Measurements from ENCODE around the gene AIF1L. TPM values are rescaled to one million over a fixed set of nuclear protein-coding genes. Genes with fewer than 3 reads are reported as not detected.

Gene AIF1L
- total RNA-seq, 4 donors from 2014 or later: 5.4 to 28.5 (median 17.1) TPM

DNA sequence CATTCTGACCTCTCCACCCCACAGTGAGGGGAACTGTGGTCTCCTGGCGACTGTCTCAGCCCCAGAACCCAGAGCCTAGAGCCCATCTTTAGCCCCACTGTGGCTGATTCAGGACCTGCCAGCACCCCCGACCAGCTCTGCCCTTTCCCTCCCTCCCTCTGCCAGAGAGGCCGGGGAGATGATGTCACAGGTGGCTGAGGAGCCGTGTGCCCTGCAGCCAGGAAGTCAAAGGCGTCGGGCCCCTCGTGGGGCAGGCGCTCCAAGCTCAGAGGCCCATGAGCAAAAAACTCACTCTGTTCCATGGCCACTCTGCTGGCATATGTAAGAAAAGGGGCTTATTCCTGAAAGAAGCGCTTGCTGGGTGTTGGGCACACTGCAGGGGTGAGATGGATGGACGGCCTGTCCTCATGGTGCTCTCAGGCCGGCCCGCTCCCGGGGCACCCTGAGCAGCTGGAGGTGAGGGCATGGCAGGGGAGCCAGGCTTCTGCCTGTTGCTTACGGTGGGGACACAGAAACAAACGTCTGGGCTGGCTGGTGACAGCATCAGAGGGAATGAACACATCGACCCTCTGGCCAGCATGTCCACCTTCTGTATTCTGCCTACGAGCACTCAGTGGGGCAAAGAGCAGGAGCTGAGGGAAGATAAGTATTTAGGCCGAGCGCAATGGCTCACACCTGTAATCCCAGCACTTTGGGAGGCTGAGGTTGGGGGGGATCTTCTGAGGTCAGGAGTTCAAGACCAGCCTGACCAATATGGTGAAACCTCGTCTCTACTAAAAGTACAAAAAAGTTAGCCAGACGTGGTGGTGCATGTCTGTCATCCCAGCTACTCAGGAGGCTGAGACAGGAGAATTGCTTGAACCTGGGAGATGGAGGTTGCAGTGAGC is 46.3 kb upstream of the AIF1L start:
- Histone ChIP-seq H3K36me3 (no peaks in the 10 kb centered on the region), H3K9me3 (no peaks in the 10 kb centered on the region), H3K4me3 (no peak overlapping the region), H3K27me3 (peaks cover 26% of the 10 kb centered on the region), H3K4me1 (peaks cover 0 to 6% (median 0%) of the 10 kb centered on the region in 3 donors), H3K27ac (no peak overlapping the region)
- ATAC-seq: no peak
- 47 to 70% methylated on average over 2 of the region's 21 CpGs for WGBS, 2 donors (ENCODE audit: low coverage in 1 of 2)
- no peak for TF ChIP-seq POLR2AphosphoS5 (IDR thresholded peaks at IDR 0.05)
- no peak for TF ChIP-seq EP300 (IDR thresholded peaks at IDR 0.05)
- TF ChIP-seq, protein P1, sequence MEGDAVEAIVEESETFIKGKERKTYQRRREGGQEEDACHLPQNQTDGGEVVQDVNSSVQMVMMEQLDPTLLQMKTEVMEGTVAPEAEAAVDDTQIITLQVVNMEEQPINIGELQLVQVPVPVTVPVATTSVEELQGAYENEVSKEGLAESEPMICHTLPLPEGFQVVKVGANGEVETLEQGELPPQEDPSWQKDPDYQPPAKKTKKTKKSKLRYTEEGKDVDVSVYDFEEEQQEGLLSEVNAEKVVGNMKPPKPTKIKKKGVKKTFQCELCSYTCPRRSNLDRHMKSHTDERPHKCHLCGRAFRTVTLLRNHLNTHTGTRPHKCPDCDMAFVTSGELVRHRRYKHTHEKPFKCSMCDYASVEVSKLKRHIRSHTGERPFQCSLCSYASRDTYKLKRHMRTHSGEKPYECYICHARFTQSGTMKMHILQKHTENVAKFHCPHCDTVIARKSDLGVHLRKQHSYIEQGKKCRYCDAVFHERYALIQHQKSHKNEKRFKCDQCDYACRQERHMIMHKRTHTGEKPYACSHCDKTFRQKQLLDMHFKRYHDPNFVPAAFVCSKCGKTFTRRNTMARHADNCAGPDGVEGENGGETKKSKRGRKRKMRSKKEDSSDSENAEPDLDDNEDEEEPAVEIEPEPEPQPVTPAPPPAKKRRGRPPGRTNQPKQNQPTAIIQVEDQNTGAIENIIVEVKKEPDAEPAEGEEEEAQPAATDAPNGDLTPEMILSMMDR (IDR thresholded peaks at IDR 0.05): no peak
- no peak for TF ChIP-seq POLR2A (IDR thresholded peaks at IDR 0.05)

- no peaks in the 10 kb centered on the region for H3K9me3 ChIP-seq
These were observed 45.5 kb upstream of the AIF1L start for GRCh38 chr9:131050831-131051230.

GRCh38 chr9:131051592-131052517 is 44.5 kb upstream of the AIF1L start:
- H3K9me3 ChIP-seq: no peaks in the 10 kb centered on the region
- H3K36me3 ChIP-seq: no peaks in the 10 kb centered on the region
- ATAC-seq: no peak
- TF ChIP-seq POLR2A (IDR thresholded peaks at IDR 0.05): no peak
- TF ChIP-seq POLR2AphosphoS5 (IDR thresholded peaks at IDR 0.05): no peak
- TF ChIP-seq EP300 (IDR thresholded peaks at IDR 0.05): no peak
- TF ChIP-seq, protein P1 (IDR thresholded peaks at IDR 0.05): no peak
- H3K4me3 ChIP-seq: no peak overlapping the region
- H3K27ac ChIP-seq: no peak overlapping the region
- peaks cover 30% of the 10 kb centered on the region for H3K27me3 ChIP-seq
- WGBS, 2 donors (ENCODE audit: low coverage in 1 of 2): 67 to 75% methylated on average over 2 to 13 of the region's 25 CpGs
- peaks cover 0 to 2% (median 0%) of the 10 kb centered on the region in 3 donors for H3K4me1 ChIP-seq

More at GRCh38 chr9:131050831-131051230, 45.5 kb upstream of the AIF1L start:
- TF ChIP-seq POLR2A (IDR thresholded peaks at IDR 0.05): no peak
- TF ChIP-seq, protein P1 (IDR thresholded peaks at IDR 0.05): no peak
- TF ChIP-seq POLR2AphosphoS5 (IDR thresholded peaks at IDR 0.05): no peak
- TF ChIP-seq EP300 (IDR thresholded peaks at IDR 0.05): no peak
- Histone ChIP-seq H3K27ac (no peak overlapping the region), H3K4me3 (no peak overlapping the region), H3K27me3 (peaks cover 26% of the 10 kb centered on the region), H3K36me3 (no peaks in the 10 kb centered on the region), H3K4me1 (peaks cover 0 to 6% (median 0%) of the 10 kb centered on the region in 3 donors)
- ATAC-seq: no peak
- WGBS, 2 donors (ENCODE audit: low coverage in 1 of 2): 87 to 88% methylated on average over 9 to 12 of the region's 17 CpGs

- H3K9me3 ChIP-seq: no peaks in the 10 kb centered on the region
- no peak overlapping the region for H3K27ac ChIP-seq
- H3K36me3 ChIP-seq: no peaks in the 10 kb centered on the region
- ATAC-seq: no peak
- WGBS, 2 donors (ENCODE audit: low coverage in 1 of 2): 64 to 81% methylated on average over 3 of the region's 3 CpGs
- H3K4me3 ChIP-seq: no peak overlapping the region
- TF ChIP-seq POLR2AphosphoS5 (IDR thresholded peaks at IDR 0.05) (no peak), EP300 (IDR thresholded peaks at IDR 0.05) (no peak), POLR2A (IDR thresholded peaks at IDR 0.05) (no peak)
- TF ChIP-seq, protein P1 (IDR thresholded peaks at IDR 0.05): no peak
- H3K4me1 ChIP-seq: no peaks in the 10 kb centered on the region
- H3K27me3 ChIP-seq: peaks cover 33% of the 10 kb centered on the region
These were observed 42.4 kb upstream of the AIF1L start for GRCh38 chr9:131053896-131054295.
